GM10266 (cell line): ENCODE data around the gene OR1Q1.
"Not testable (repeated sequence)": the region's sequence is repeated elsewhere in the genome, so short reads cannot be mapped to it uniquely, and the experiment has no call there.

Source experiments
- DNase-seq: peaks from one replicate; pipeline ENCODE4 v3.0.0; 2012; ENCODE audit errors: extremely low spot score
- CTCF ChIP-seq: IDR thresholded peaks from 2 replicates; pipeline ENCODE4 v1.5.1; 2012; ENCODE audit warnings: mild to moderate bottlenecking, low read depth; ENCODE audit not compliant: control insufficient read depth, insufficient read depth; ENCODE audit errors: missing control alignments

Gene OR1Q1, protein sequence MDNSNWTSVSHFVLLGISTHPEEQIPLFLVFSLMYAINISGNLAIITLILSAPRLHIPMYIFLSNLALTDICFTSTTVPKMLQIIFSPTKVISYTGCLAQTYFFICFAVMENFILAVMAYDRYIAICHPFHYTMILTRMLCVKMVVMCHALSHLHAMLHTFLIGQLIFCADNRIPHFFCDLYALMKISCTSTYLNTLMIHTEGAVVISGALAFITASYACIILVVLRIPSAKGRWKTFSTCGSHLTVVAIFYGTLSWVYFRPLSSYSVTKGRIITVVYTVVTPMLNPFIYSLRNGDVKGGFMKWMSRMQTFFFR

DNA sequence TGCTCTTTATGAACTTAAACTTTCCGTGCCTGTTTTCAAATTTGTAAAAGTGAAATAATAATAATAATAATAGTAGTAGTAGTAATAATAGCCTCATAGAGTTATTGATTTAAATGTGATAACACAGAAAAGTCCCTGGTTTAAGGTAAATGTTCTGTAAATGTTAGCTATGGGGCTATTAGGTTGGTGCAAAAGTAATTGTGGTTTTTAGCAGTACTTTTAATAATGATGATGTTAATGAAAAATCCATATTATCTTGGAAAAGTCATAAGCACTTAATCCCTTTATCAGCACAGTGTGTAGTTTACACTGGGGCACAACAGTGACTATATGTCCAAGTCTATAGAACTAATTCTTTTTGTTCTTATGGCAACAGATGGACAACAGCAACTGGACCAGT is at the start of gene OR1Q1:
Gene OR1Q1 (plus strand): TSS at position 377 of the 400 bp plus-strand sequence. CDS start 0 bp downstream, at position 377.
- DNase-seq, result no peak
- TF ChIP-seq CTCF, result no peak

DNA sequence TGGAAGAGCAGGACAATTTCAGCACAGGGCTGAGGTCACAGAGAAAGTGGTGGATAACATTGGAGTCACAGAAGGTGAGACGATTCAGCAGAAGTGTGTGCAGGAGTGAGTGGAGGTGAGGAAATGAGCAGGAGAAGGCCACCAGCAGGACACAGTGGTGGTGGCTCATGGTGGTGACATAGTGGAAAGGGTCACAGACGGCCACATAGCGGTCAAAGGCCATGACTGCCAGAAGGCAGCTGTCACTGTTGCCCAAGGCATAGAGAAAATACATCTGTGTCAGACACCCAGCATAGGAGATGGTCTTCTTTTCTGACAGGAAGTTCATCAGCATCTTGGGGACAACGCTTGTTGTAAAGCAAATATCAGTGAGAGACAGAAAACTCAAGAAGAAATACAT is 46.6 kb upstream of the OR1Q1 start:
- no peak for DNase-seq

DNA sequence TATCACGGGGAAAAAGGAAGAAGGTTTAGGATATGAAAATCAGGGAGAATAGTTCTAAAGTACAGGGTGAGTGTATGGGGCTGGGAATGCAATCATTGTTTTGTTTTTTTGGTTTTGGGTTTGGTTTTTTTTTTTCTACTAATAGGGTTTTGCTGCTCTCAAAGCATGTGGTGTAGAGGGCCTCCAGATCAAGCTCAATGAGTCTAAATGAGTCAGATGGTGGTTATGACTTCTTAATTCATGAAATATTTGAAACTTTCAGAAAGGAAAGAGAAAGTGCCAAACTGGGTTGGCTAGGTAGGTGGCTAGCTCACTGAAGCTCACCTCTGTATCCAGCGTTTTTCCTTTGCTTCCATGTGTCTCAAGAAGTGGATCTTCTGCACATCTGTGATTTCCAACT is 42.1 kb upstream of the OR1Q1 start:
- TF ChIP-seq CTCF, result no peak

More for the DNA sequence above, 46.6 kb upstream of the OR1Q1 start:
- no peak for TF ChIP-seq CTCF

DNA sequence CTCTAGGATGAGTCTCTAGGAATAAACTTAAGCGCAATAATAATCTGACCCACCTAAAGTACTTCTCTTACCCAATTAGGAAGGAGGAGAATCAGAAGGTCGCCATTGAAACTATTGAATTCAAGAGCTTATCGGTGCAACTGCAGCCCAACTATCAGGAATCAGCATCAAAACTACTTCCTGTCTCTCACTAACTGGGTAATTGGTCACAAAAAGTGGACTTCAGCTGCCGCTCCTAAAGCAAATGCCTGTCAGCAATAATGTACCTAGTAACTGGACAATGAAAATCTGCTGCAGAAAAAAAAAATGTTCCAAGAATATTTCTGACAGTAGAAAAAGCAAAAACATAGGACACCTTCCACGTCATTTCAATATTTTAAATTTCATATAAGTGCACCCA is 34.7 kb upstream of the OR1Q1 start:
- no peak for DNase-seq
- TF ChIP-seq CTCF, result no peak

More for the DNA sequence above, 42.1 kb upstream of the OR1Q1 start:
- no peak for DNase-seq

DNA sequence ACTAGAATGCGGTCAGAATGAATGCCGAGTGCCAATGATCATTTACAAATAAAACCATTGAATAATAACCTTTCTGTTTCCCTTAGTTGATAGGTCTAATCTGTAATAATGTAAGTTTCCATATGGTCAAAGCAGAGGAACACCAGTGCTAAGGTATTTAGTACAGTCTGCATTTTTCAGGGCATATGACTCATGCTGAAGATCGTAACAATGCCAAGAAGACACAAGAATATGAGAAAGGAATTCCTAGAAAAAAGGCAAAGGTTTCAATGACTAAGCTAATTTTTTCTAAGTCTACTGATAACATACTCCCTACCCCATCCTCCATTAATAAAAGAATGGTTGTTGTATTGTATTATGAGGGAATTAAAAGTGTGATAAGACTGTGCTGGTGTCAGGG is 34.2 kb upstream of the OR1Q1 start:
- DNase-seq, result no peak
- TF ChIP-seq CTCF, result no peak

- not testable (repeated sequence) for DNase-seq
Observed at GRCh38 chr9:122583284-122583683, 31.3 kb upstream of the OR1Q1 start, which contains the start of gene OR1L8. TSS of gene OR1L8 (minus strand) at chr9:122583384. CDS start at chr9:122568477, 14,907 bp downstream.

DNA sequence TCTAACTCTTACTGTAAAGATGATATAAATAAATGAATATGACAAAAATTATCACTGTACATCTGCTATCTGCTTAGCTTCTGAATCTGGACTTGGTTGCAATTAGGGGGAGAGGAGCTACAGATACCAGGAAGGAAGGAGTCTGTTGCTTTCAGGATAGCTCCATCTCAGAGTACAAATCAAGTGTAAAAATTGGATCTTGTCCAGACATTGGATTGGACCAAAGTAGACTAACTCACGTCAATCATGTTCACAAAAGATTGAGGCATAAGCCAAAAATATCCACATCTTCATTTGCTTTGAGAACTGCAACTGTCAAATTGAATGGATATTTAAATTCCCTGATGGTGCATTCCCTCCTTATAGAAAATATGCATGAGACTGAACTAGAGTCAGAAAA is 8.8 kb upstream of the OR1Q1 start:
- no peak for TF ChIP-seq CTCF
- no peak for DNase-seq

DNA sequence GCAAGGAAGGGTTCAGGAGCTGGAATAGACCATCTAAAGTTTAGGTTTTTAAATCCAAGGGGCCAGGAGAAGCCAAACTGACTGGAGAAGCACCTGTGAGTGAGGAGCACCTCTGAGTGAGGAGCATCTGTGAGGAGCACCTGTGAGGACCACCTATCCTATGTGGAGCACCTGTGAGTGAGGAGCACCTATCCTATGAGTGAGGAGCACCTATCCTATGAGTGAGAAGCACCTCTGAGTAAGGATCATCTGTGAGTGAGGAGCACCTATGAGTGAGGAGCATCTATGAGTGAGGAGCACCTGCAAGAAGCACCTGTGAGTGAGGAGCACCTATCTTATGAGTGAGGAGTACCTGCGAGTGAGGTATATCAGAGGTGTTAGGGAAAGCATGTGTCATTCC is 8.0 kb upstream of the OR1Q1 start:
- no peak for TF ChIP-seq CTCF
- DNase-seq, result no peak
